Mesendoderm (in vitro differentiated cells): Measurements from ENCODE around the gene CELF1.

Experiments
- DNase-seq: peaks from one replicate; pipeline ENCODE4 v3.0.0; 2013
- H2AK5ac ChIP-seq: 2 replicates; pipeline ENCODE4 v1.6.1; 2013; ENCODE audit warnings: low read length, inconsistent platforms
- H2BK120ac ChIP-seq: 2 replicates; pipeline ENCODE4 v1.6.1; 2013; ENCODE audit warnings: low read depth, mild to moderate bottlenecking, low read length, moderate library complexity, mixed read lengths
- H2BK15ac ChIP-seq: replicated peaks from 2 replicates; pipeline ENCODE4 v1.6.1; 2013; ENCODE audit warnings: low read depth, mild to moderate bottlenecking, moderate library complexity
- H2BK5ac ChIP-seq: 2 replicates; pipeline ENCODE4 v1.6.1; 2013; ENCODE audit warnings: low read length, inconsistent platforms
- H3K18ac ChIP-seq: 2 replicates; pipeline ENCODE4 v1.6.1; 2013; ENCODE audit warnings: mild to moderate bottlenecking, low read length, mixed read lengths
- H3K23ac ChIP-seq: one replicate; pipeline ENCODE4 v1.6.1; 2013; ENCODE audit warnings: low read length
- H3K27ac ChIP-seq: 2 replicates; pipeline ENCODE4 v1.5.1; 2013; ENCODE audit warnings: low read depth, mild to moderate bottlenecking, inconsistent platforms, low read length, moderate library complexity
- H3K27me3 ChIP-seq: 2 replicates; pipeline ENCODE4 v1.6.1; 2013; ENCODE audit warnings: low read length, control low read depth, mild to moderate bottlenecking, inconsistent platforms; ENCODE audit not compliant: insufficient read depth, poor library complexity
- H3K36me3 ChIP-seq: 2 replicates; pipeline ENCODE4 v1.6.1; 2013; ENCODE audit warnings: low read length, inconsistent platforms; ENCODE audit not compliant: control insufficient read depth, insufficient read depth
- H3K4ac ChIP-seq: one replicate; pipeline ENCODE4 v1.6.1; 2013; ENCODE audit warnings: low read depth, mild to moderate bottlenecking, low read length, moderate library complexity
- H3K4me1 ChIP-seq: 2 replicates; pipeline ENCODE4 v1.6.1; 2013; ENCODE audit warnings: low read depth, low read length, inconsistent platforms; ENCODE audit not compliant: control insufficient read depth
- H3K4me2 ChIP-seq: 2 replicates; pipeline ENCODE4 v1.6.1; 2013; ENCODE audit warnings: low read length
- H3K4me3 ChIP-seq: 2 replicates; pipeline ENCODE4 v1.5.1; 2013; ENCODE audit warnings: mild to moderate bottlenecking, low read length
- H3K56ac ChIP-seq: one replicate; pipeline ENCODE4 v1.6.1; 2013; ENCODE audit warnings: low read length
- H3K79me1 ChIP-seq: 2 replicates; pipeline ENCODE4 v1.6.1; 2013; ENCODE audit warnings: low read length, inconsistent platforms
- H3K79me2 ChIP-seq: 2 replicates; pipeline ENCODE4 v1.6.1; 2013; ENCODE audit warnings: mild to moderate bottlenecking, low read length; ENCODE audit not compliant: control insufficient read depth, insufficient read depth
- H3K9ac ChIP-seq: 2 replicates; pipeline ENCODE4 v1.6.1; 2013; ENCODE audit warnings: low read length, inconsistent platforms
- H4K5ac ChIP-seq: one replicate; pipeline ENCODE4 v1.6.1; 2013; ENCODE audit warnings: low read length
- H4K8ac ChIP-seq: one replicate; pipeline ENCODE4 v1.6.1; 2013; ENCODE audit warnings: low read depth, mild to moderate bottlenecking, control low read depth, low read length, moderate library complexity
- WGBS: extraction: QIAGEN DNeasy Blood & Tissue Kit; methylation state at CpG from one replicate; pipeline ENCODE4 v1.1.7; 2013; ENCODE audit warnings: low lambda C conversion rate, missing lambda C conversion rate; ENCODE audit not compliant: insufficient coverage; ENCODE audit errors: extremely low coverage; 5-methylcytosine and 5-hydroxymethylcytosine counted together

The CELF1 gene

DNA sequence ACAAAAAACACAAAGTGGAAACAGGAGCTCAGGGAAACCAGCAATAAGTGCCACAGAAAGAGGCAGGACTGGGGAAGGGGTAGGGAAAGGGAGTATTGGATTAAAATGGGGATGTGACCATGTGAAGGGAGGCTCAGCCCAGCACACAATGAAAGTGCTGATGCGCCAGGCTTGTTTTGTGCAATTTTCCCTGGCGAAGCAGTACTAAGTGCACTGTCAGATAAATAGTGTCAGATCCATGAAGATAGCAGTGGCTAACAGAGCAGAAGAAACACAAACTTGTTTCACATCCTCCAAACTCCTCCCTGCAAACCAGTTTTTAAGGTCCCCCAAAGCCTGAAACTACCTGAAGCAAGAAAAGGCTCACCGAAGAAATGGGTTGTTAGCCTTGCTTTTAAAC, 53.3 kb downstream of the CELF1 start:
- Histone ChIP-seq H3K9ac (no peak overlapping the region), H3K79me2 (peaks cover 76% of the 10 kb centered on the region), H3K4me2 (no peak overlapping the region), H3K27ac (no peak overlapping the region), H3K4me3 (no peak overlapping the region), H4K8ac (no peak overlapping the region), H3K18ac (no peak overlapping the region), H2BK120ac (no peak overlapping the region), H4K5ac (no peak overlapping the region), H3K56ac (peak overlapping the region; percentile 49), H3K27me3 (no peaks in the 10 kb centered on the region), H2BK15ac (no peak overlapping the region), H3K36me3 (peaks cover 1% of the 10 kb centered on the region), H3K23ac (no peak overlapping the region), H3K79me1 (peaks cover 39% of the 10 kb centered on the region), H2BK5ac (no peak overlapping the region), H3K4me1 (peaks cover 18% of the 10 kb centered on the region), H3K4ac (no peak overlapping the region), H2AK5ac (no peak overlapping the region)
- DNase-seq: no peak
- WGBS: no CpG with 5 or more reads among the region's 3 CpGs

DNA sequence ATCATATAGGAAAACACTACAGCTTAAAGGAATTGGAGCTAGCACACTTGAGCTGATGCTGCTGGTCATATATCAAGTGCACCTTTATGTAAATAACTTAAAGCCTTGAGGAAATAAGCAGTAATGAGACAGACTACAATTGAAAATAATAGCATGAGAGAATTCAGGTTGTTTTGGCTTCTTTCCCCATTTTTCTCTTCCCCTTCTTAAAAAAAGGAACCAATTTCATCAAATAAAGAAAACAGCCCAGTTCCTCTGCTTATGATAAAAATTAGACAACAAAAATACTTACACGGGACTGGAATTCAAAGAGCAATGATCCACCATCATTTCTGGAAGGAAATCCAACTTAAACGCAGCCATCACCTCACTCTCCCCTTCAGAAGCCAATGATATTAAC, 53.8 kb downstream of the CELF1 start:
- peaks cover 18% of the 10 kb centered on the region for H3K4me1 ChIP-seq
- H3K36me3 ChIP-seq: peaks cover 1% of the 10 kb centered on the region
- no CpG with 5 or more reads among the region's 2 CpGs for WGBS

DNA sequence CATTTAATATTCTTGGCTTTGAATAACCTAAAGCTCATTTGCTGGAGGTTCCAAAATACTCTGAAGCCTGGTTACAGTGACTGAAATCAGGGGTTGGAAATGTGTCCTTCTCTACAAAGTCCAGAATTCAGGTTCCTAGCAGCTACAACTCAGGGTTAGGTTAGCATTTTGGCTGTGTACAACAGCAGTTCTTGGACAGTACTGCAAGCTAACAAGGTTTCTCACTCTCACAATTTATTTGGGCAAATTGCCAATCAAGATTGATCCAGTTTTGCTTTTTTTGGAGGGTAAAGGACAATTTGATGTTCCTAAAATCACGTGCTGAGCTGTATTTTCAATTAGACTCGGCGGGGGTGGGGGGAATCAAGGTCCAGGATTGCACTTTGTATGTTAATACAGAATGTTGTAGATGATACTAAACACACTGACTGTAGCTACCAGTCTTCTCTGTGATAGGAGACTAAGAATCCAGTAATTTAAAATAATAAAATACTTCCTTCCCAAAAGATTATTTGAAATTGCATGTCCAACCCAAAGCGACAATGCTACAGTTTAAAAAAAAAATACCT, 54.3 kb downstream of the CELF1 start:
- H3K4me1 ChIP-seq: peaks cover 18% of the 10 kb centered on the region
- no peak for DNase-seq
- no CpG with 5 or more reads among the region's 4 CpGs for WGBS
- H2BK5ac ChIP-seq: no peak overlapping the region
- no peak overlapping the region for H3K27ac ChIP-seq
- no peak overlapping the region for H3K23ac ChIP-seq
- H3K36me3 ChIP-seq: peaks cover 1% of the 10 kb centered on the region
- H2BK15ac ChIP-seq: no peak overlapping the region
- no peak overlapping the region for H2AK5ac ChIP-seq
- no peak overlapping the region for H3K4me3 ChIP-seq
- no peak overlapping the region for H2BK120ac ChIP-seq
- H3K27me3 ChIP-seq: no peaks in the 10 kb centered on the region
- H3K4ac ChIP-seq: no peak overlapping the region
- H4K5ac ChIP-seq: peak overlapping the region; percentile 57
- H3K9ac ChIP-seq: peak overlapping the region; percentile 4
- H3K79me1 ChIP-seq: peaks cover 40% of the 10 kb centered on the region
- H3K79me2 ChIP-seq: peaks cover 73% of the 10 kb centered on the region
- no peak overlapping the region for H4K8ac ChIP-seq
- H3K18ac ChIP-seq: no peak overlapping the region
- H3K4me2 ChIP-seq: no peak overlapping the region
- no peak overlapping the region for H3K56ac ChIP-seq

More for the DNA sequence above, 53.8 kb downstream of the CELF1 start:
- Histone ChIP-seq H3K23ac (no peak overlapping the region), H2BK15ac (no peak overlapping the region), H3K27ac (no peak overlapping the region), H2BK120ac (no peak overlapping the region), H4K8ac (no peak overlapping the region), H3K27me3 (no peaks in the 10 kb centered on the region), H3K18ac (no peak overlapping the region), H2AK5ac (no peak overlapping the region), H3K4me2 (no peak overlapping the region), H2BK5ac (no peak overlapping the region), H3K79me2 (peaks cover 74% of the 10 kb centered on the region), H3K4ac (no peak overlapping the region), H3K4me3 (no peak overlapping the region), H3K9ac (no peak overlapping the region), H4K5ac (no peak overlapping the region), H3K56ac (no peak overlapping the region), H3K79me1 (peaks cover 39% of the 10 kb centered on the region)
- DNase-seq: no peak

DNA sequence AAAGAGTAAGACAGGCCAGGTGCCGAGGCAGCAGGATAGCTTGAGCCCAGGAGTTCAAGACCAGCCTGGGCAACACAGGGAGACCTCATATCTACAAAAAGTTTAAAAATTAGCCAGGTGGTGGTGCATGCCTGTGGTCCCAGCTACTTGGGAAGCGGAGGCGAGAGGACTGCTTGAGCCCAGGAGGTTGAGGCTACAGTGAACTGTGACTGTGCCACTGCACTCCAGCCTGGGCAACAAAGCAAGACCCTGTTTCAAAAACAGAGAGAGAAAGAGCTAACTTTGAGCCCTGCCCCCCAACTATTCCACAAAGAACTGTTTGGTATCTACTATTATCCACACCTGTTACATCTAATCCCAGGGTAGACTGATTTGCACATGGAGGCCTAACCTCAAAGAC, 54.8 kb downstream of the CELF1 start:
- H2AK5ac ChIP-seq: no peak overlapping the region
- no peak overlapping the region for H2BK5ac ChIP-seq
- no peak overlapping the region for H2BK15ac ChIP-seq
- no peak overlapping the region for H3K27ac ChIP-seq
- no peaks in the 10 kb centered on the region for H3K27me3 ChIP-seq
- H3K4ac ChIP-seq: no peak overlapping the region
- H2BK120ac ChIP-seq: no peak overlapping the region
- no peak overlapping the region for H3K56ac ChIP-seq
- DNase-seq: no peak
- peaks cover 18% of the 10 kb centered on the region for H3K4me1 ChIP-seq
- no peak overlapping the region for H4K5ac ChIP-seq
- WGBS: no CpG with 5 or more reads among the region's 3 CpGs
- no peak overlapping the region for H3K4me2 ChIP-seq
- no peak overlapping the region for H3K4me3 ChIP-seq
- no peak overlapping the region for H4K8ac ChIP-seq
- peaks cover 1% of the 10 kb centered on the region for H3K36me3 ChIP-seq
- H3K23ac ChIP-seq: no peak overlapping the region
- H3K79me1 ChIP-seq: peaks cover 41% of the 10 kb centered on the region
- peaks cover 70% of the 10 kb centered on the region for H3K79me2 ChIP-seq
- H3K18ac ChIP-seq: no peak overlapping the region
- H3K9ac ChIP-seq: no peak overlapping the region

DNA sequence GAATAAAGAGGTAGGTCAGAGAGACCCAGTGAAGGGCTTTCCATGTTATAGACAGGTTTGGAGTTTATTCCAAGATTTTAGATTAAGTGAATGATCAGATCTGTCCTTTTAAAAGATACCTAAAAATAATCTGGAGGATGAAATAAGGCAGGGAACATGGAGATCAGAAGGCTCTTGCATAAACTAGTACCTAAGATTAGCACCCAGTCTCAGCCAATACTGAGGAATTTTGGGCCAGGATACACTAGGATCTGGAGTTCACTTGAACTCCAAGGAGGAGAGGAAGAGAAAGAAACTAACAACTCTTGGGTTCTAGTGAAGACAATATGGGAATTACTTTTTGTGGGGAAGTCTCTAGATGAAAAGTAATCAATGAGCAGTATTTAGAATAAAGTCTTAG, 56.1 kb downstream of the CELF1 start:
- peaks cover 41% of the 10 kb centered on the region for H3K79me1 ChIP-seq
- H3K4ac ChIP-seq: no peak overlapping the region
- no peak overlapping the region for H2BK15ac ChIP-seq
- H3K56ac ChIP-seq: no peak overlapping the region
- H3K23ac ChIP-seq: no peak overlapping the region
- H2BK5ac ChIP-seq: no peak overlapping the region
- no peak overlapping the region for H2AK5ac ChIP-seq
- no peak overlapping the region for H3K18ac ChIP-seq
- no peak overlapping the region for H3K9ac ChIP-seq
- no peak overlapping the region for H4K8ac ChIP-seq
- no peak for DNase-seq
- H3K36me3 ChIP-seq: peaks cover 1% of the 10 kb centered on the region
- no peak overlapping the region for H2BK120ac ChIP-seq
- H3K4me3 ChIP-seq: no peak overlapping the region
- H4K5ac ChIP-seq: no peak overlapping the region
- peaks cover 76% of the 10 kb centered on the region for H3K79me2 ChIP-seq
- no peak overlapping the region for H3K4me2 ChIP-seq
- H3K27me3 ChIP-seq: no peaks in the 10 kb centered on the region
- no peak overlapping the region for H3K27ac ChIP-seq
- peaks cover 18% of the 10 kb centered on the region for H3K4me1 ChIP-seq

DNA sequence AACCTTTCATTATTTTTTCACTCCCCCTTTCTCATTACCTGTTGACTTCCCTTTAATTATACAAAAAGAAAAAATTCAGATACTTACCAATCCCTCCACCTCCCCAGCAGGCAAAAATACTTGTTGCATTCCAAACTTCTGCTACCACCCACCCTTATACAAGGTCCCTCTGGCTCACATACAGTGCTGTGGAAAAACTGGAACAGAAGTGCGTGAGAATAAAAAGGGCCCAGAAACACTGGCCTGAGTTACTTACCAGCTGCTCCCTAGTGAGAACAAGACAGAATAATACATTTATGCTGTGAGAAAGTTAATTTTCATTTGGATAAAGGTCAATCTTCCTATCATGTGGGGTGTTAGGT, 57.1 kb downstream of the CELF1 start:
- Histone ChIP-seq H3K27ac (no peak overlapping the region), H4K5ac (no peak overlapping the region), H3K79me1 (peaks cover 42% of the 10 kb centered on the region), H2AK5ac (no peak overlapping the region), H3K27me3 (no peaks in the 10 kb centered on the region), H3K9ac (no peak overlapping the region), H2BK5ac (no peak overlapping the region), H3K79me2 (peaks cover 72% of the 10 kb centered on the region), H4K8ac (no peak overlapping the region), H3K36me3 (peaks cover 1% of the 10 kb centered on the region), H3K18ac (no peak overlapping the region), H3K4me3 (no peak overlapping the region), H2BK120ac (no peak overlapping the region), H3K23ac (no peak overlapping the region), H2BK15ac (no peak overlapping the region), H3K4me1 (peaks cover 17% of the 10 kb centered on the region), H3K4ac (no peak overlapping the region), H3K56ac (no peak overlapping the region), H3K4me2 (no peak overlapping the region)
- WGBS: no CpG with 5 or more reads among the region's 1 CpG
- no peak for DNase-seq
